OCI-LY1 (cell line): ENCODE results near the gene TYW1.
"Not testable (repeated sequence)": the region's sequence is repeated elsewhere in the genome, so short reads cannot be mapped to it uniquely, and the experiment has no call there.

Experiments used
- H2AFZ ChIP-seq: fragments of 200-600 bp; sonication (generic), shearing (Covaris generic); 2 replicates; pipeline ENCODE4 v1.6.0; 2014; ENCODE audit warnings: antibody characterized with exemption, mild to moderate bottlenecking, low read length
- H3F3A ChIP-seq: fragments of 200-600 bp; sonication (generic), shearing (Covaris generic); 2 replicates; pipeline ENCODE4 v1.6.0; 2014; ENCODE audit warnings: mild to moderate bottlenecking, antibody characterized with exemption, low read length, moderate library complexity; ENCODE audit not compliant: insufficient read depth
- H3K27ac ChIP-seq: fragments of 200-600 bp; sonication (generic); 2 replicates; pipeline ENCODE4 v1.5.1; 2014; ENCODE audit warnings: low read length, mixed run types, mild to moderate bottlenecking, low read depth; ENCODE audit not compliant: poor library complexity, severe bottlenecking
- H3K27me3 ChIP-seq: fragments of 200-600 bp; sonication (generic); 2 replicates; pipeline ENCODE4 v1.6.0; 2014; ENCODE audit warnings: antibody characterized with exemption, mild to moderate bottlenecking, low read length, moderate library complexity; ENCODE audit not compliant: insufficient read depth
- H3K36me3 ChIP-seq: fragments of 200-600 bp; sonication (generic); 2 replicates; pipeline ENCODE4 v1.6.1; 2014; ENCODE audit warnings: mild to moderate bottlenecking, antibody characterized with exemption, low read length, moderate library complexity, mixed read lengths; ENCODE audit not compliant: insufficient read depth
- H3K4me1 ChIP-seq: fragments of 200-600 bp; sonication (generic); 2 replicates; pipeline ENCODE4 v1.5.1; 2014; ENCODE audit warnings: mild to moderate bottlenecking, low read length, moderate library complexity; ENCODE audit not compliant: insufficient read depth, severe bottlenecking
- H3K4me2 ChIP-seq: fragments of 200-600 bp; sonication (generic), shearing (Covaris generic); 2 replicates; pipeline ENCODE4 v1.6.1; 2014; ENCODE audit warnings: low read length
- H3K4me3 ChIP-seq: fragments of 200-600 bp; sonication (generic); 2 replicates; pipeline ENCODE4 v1.5.1; 2014; ENCODE audit warnings: low read length, low read depth, mild to moderate bottlenecking, mixed read lengths; ENCODE audit not compliant: poor library complexity, severe bottlenecking
- H3K79me2 ChIP-seq: fragments of 200-600 bp; shearing (Covaris generic); 2 replicates; pipeline ENCODE4 v1.6.1; 2016; ENCODE audit warnings: mixed run types, low read length, mixed read lengths; ENCODE audit not compliant: insufficient read depth
- H3K9ac ChIP-seq: fragments of 200-600 bp; sonication (generic), shearing (Covaris generic); 2 replicates; pipeline ENCODE4 v1.6.1; 2014; ENCODE audit warnings: mild to moderate bottlenecking, low read length, mixed read lengths
- H3K9me2 ChIP-seq: fragments of 200-600 bp; sonication (generic), shearing (Covaris generic); 2 replicates; pipeline ENCODE4 v1.6.1; 2014; ENCODE audit warnings: low read depth, mild to moderate bottlenecking, low read length, mixed read lengths
- H3K9me3 ChIP-seq: fragments of 200-600 bp; shearing (Covaris generic); 2 replicates; pipeline ENCODE4 v1.6.1; 2014; ENCODE audit warnings: low read length, mixed read lengths
- H4K20me1 ChIP-seq: fragments of 200-600 bp; sonication (generic), shearing (Covaris generic); 2 replicates; pipeline ENCODE4 v1.6.0; 2016; ENCODE audit warnings: mild to moderate bottlenecking, low read length; ENCODE audit not compliant: insufficient read depth
- EZH2 ChIP-seq: fragments of 200-600 bp; sonication (generic), shearing (Covaris generic); IDR thresholded peaks from 2 replicates; pipeline ENCODE4 v1.8.0; 2017; ENCODE audit warnings: borderline replicate concordance, mixed run types, mild to moderate bottlenecking, antibody characterized with exemption, low read length, moderate library complexity, mixed read lengths
- TF ChIP-seq, protein P1 (sequence below): fragments of 200-600 bp; sonication (generic), shearing (Covaris generic); IDR thresholded peaks from 2 replicates; pipeline ENCODE4 v1.5.1; 2017; ENCODE audit warnings: mild to moderate bottlenecking, antibody characterized with exemption, low read length, moderate library complexity, mixed read lengths

TYW1 gene

DNA sequence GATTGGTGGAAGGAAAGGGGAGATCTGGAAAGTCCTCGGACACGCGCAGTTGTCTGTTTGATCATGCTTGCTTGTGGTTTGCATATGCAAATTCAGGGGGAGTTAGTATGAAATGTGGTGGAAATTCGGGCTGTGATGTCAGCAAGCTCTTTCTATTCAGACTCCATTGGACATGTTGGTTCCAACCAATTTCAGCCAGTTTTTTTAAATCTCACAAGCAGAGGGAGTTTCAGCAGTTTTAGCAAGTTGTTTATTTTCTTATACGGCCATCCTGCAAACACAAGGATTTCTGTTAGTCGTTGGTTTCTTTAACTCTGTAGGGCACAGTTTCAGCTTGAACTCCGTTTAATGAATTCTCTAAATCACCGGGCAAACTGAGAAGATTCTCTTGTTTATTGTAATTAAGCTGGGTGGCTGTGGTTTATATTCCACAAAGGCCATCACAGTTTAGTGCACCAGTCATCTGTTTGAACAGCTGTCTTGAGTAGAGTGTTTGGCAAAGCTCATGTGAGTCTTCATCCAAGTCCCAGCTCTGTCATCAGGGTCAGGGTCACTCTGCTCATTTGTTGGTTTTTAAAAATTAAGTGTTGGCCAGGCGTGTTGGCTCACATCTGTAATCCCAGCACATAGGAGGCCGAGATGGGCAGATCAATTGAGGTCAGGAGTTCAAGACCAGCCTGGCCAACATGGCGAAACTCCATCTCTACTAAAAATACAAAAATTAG lies 196.4 kb downstream of the TYW1 start:
- not testable (repeated sequence) for H2AFZ ChIP-seq, H3K4me3 ChIP-seq, H3K9ac ChIP-seq, H3K9me3 ChIP-seq, H3F3A ChIP-seq, H3K79me2 ChIP-seq, H3K27me3 ChIP-seq, H3K4me2 ChIP-seq, H3K27ac ChIP-seq, H4K20me1 ChIP-seq, H3K9me2 ChIP-seq, H3K4me1 ChIP-seq
- peaks cover 20% of the 10 kb centered on the region for H3K36me3 ChIP-seq

DNA sequence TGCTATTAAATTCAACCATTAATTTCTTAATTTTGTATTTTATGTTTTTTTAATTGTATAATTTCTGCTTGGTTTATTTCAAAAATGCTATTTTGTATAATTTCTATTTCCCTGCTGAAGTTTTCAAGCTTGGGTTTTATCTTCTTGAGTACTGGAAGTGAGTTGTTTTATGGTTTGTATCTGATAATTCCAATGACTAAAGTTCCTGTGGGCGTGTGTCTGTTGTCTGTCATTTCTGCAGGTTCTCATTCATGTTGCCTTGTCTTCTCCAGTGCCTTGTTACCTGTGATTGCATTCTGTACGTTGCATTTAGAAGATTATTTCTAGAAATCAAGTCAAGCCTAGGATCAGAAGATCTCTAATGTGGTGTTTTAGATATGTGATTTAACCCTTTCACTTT lies 199.5 kb downstream of the TYW1 start:
- H3F3A ChIP-seq, H3K79me2 ChIP-seq, H3K4me3 ChIP-seq, H3K4me2 ChIP-seq, H3K9ac ChIP-seq, H3K27ac ChIP-seq, H3K9me3 ChIP-seq, H4K20me1 ChIP-seq, H2AFZ ChIP-seq, H3K27me3 ChIP-seq, H3K9me2 ChIP-seq, H3K4me1 ChIP-seq: not testable (repeated sequence)
- H3K36me3 ChIP-seq, result peaks cover 22% of the 10 kb centered on the region

- not testable (repeated sequence) for H3K4me2 ChIP-seq, H3K9me2 ChIP-seq, H4K20me1 ChIP-seq, H2AFZ ChIP-seq, H3K79me2 ChIP-seq, H3K27ac ChIP-seq, H3F3A ChIP-seq, H3K9ac ChIP-seq, H3K9me3 ChIP-seq, H3K4me1 ChIP-seq, H3K27me3 ChIP-seq, H3K4me3 ChIP-seq
- peaks cover 22% of the 10 kb centered on the region for H3K36me3 ChIP-seq
These were observed 202.4 kb downstream of the TYW1 start for GRCh38 chr7:67198865-67199526.

DNA sequence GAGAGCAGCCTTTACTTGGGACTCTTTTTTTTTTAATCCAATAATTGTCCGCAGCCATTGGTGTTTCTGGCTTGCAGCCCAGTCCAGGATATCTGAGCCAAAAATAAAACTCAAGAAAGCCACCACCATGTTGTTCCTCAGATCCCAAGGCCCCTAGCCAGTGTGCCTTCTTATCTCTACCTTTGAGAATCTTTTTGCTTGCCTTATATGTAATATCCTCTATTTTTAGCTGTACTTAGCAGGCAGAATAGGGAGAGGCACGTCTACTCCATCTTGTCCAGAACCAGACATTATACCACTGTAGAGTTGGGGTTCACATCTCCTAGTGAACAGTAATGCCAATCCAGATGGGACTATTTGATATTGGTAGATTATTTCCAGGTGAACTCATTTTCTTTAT lies 209.1 kb downstream of the TYW1 start:
- not testable (repeated sequence) for H3K9ac ChIP-seq, H3K4me3 ChIP-seq, H3K4me1 ChIP-seq, H3K27me3 ChIP-seq, H3K79me2 ChIP-seq, H3F3A ChIP-seq, H4K20me1 ChIP-seq, H3K4me2 ChIP-seq, H3K9me2 ChIP-seq, H2AFZ ChIP-seq, H3K27ac ChIP-seq, H3K9me3 ChIP-seq, H3K36me3 ChIP-seq

- no peak overlapping the region for H2AFZ ChIP-seq
- H4K20me1 ChIP-seq, result no peaks in the 10 kb centered on the region
- no peak overlapping the region for H3K9ac ChIP-seq
- H3K27ac ChIP-seq, result no peak overlapping the region
- no peaks in the 10 kb centered on the region for H3K4me1 ChIP-seq
- no peak overlapping the region for H3K4me3 ChIP-seq
- H3K4me2 ChIP-seq, result no peak overlapping the region
- H3K9me3 ChIP-seq, result no peaks in the 10 kb centered on the region
- no peaks in the 10 kb centered on the region for H3F3A ChIP-seq
- no peak for TF ChIP-seq EZH2
- TF ChIP-seq, protein P1, sequence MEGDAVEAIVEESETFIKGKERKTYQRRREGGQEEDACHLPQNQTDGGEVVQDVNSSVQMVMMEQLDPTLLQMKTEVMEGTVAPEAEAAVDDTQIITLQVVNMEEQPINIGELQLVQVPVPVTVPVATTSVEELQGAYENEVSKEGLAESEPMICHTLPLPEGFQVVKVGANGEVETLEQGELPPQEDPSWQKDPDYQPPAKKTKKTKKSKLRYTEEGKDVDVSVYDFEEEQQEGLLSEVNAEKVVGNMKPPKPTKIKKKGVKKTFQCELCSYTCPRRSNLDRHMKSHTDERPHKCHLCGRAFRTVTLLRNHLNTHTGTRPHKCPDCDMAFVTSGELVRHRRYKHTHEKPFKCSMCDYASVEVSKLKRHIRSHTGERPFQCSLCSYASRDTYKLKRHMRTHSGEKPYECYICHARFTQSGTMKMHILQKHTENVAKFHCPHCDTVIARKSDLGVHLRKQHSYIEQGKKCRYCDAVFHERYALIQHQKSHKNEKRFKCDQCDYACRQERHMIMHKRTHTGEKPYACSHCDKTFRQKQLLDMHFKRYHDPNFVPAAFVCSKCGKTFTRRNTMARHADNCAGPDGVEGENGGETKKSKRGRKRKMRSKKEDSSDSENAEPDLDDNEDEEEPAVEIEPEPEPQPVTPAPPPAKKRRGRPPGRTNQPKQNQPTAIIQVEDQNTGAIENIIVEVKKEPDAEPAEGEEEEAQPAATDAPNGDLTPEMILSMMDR, result no peak
- H3K27me3 ChIP-seq, result no peaks in the 10 kb centered on the region
- peaks cover 7% of the 10 kb centered on the region for H3K36me3 ChIP-seq
- H3K79me2 ChIP-seq, result no peaks in the 10 kb centered on the region
- no peaks in the 10 kb centered on the region for H3K9me2 ChIP-seq
These were observed 209.8 kb downstream of the TYW1 start for GRCh38 chr7:67206452-67206851.

DNA sequence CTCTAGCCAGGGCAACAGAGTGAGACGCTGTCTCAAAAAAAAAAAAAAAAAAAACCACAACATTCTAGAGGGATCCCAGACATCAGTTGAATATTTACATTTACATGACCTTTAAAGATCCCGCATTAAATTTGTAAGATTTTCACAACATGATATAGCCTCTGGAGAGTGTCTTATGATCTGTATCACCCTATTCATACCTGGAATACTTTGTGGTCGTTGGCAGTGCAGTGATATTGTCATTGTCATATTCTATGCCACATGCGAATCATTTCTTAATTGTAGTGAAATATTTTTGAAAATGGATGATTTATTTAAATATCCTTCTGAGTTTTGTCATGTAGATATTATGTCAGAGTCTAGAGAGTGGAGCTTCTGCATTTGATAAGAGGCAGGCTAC lies 212.0 kb downstream of the TYW1 start:
- not testable (repeated sequence) for H3K27ac ChIP-seq, H3K9ac ChIP-seq, H3K4me2 ChIP-seq, H3K9me3 ChIP-seq, H3K27me3 ChIP-seq, H3K4me1 ChIP-seq, H3K79me2 ChIP-seq, H4K20me1 ChIP-seq, H3F3A ChIP-seq, H3K9me2 ChIP-seq, H2AFZ ChIP-seq, H3K4me3 ChIP-seq, H3K36me3 ChIP-seq
